H1 (cell line): Measurements from ENCODE around the gene SEMA3D. TPM values are rescaled to one million over a fixed set of nuclear protein-coding genes. Genes with fewer than 3 reads are reported as not detected.

Experiments
- CHD2 ChIP-seq: IDR thresholded peaks from 2 replicates; pipeline ENCODE4 v1.6.1; 2012; ENCODE audit warnings: low read length, improper control_type of control experiment
- CHD7 ChIP-seq: fragments of 300-600 bp; sonication (generic); IDR thresholded peaks from 2 replicates; pipeline ENCODE4 v1.7.1; 2012; ENCODE audit warnings: low read length, moderate library complexity, mild to moderate bottlenecking, inconsistent platforms; ENCODE audit not compliant: insufficient replicate concordance
- CTCF ChIP-seq, 3 experiments: IDR thresholded peaks; 1 replicate in 2 of 3; 2 replicates in 1 of 3; pipeline versions ENCODE4 v1.5.1 to v1.6.1; 2011; ENCODE audit warnings: low read length in 3 of 3, mild to moderate bottlenecking in 3 of 3, inconsistent platforms in 2 of 3, low read depth in 1 of 3, moderate library complexity in 1 of 3; ENCODE audit not compliant: insufficient read depth in 1 of 3; ENCODE audit errors: control extremely low read depth in 1 of 3
- NANOG ChIP-seq: IDR thresholded peaks from 2 replicates; pipeline ENCODE4 v1.6.1; 2011; ENCODE audit warnings: low read length, low read depth, mild to moderate bottlenecking, inconsistent platforms; ENCODE audit not compliant: insufficient read depth, poor library complexity, severe bottlenecking
- PHF8 ChIP-seq: fragments of 200-600 bp; sonication (generic); conservative IDR thresholded peaks from 2 replicates; pipeline ENCODE4 v1.7.1; 2012; ENCODE audit warnings: low read depth, mild to moderate bottlenecking, inconsistent platforms, low read length, moderate library complexity
- TAF7 ChIP-seq: optimal IDR thresholded peaks from 2 replicates; pipeline ENCODE3; 2011; ENCODE audit warnings: low read depth, mild to moderate bottlenecking, inconsistent platforms, low read length, moderate library complexity, borderline replicate concordance
- TBP ChIP-seq: IDR thresholded peaks from 2 replicates; pipeline ENCODE4 v1.6.1; 2011; ENCODE audit warnings: low read depth, low read length, improper control_type of control experiment
- YY1 ChIP-seq: IDR thresholded peaks from 2 replicates; pipeline ENCODE4 v1.6.1; 2011; ENCODE audit warnings: low read depth, mild to moderate bottlenecking, low read length
- polyA plus RNA-seq, 7 experiments: library from polyadenylated mRNA; depleted of rRNA in 3 of 7; stranded (reverse) in 5 of 7; unstranded in 2 of 7; fragments of >200 nt in 5 of 7; fragments of 200-250 nt in 2 of 7; gene quantifications; 1 replicate in 5 of 7; 2 replicates in 1 of 7; 4 replicates in 1 of 7; pipeline versions ENCODE4 v1.2.1 to v1.2.3, GENCODE V29; 2011 to 2013; ENCODE audit warnings: missing spikeins in 2 of 7, mixed read lengths in 2 of 7
- total RNA-seq: library from RNA; stranded (reverse); fragmentation: NEBNext Ultra II Directional; extraction: Animal tissue kit (Norgen Biotek cat#: 25700); gene quantifications from 2 replicates; pipeline ENCODE4 v1.2.1, GENCODE V29; 2021

SEMA3D gene
- total and polyA plus RNA-seq, 2 of the 8 experiments (the other 6 are each of a cell fraction or from before 2014, with no cell fraction given): 1.6 to 3.5 TPM

GRCh38 chr7:85022064-85022697 lies 164.7 kb downstream of the SEMA3D start (continued):
- no peak for TF ChIP-seq CHD7
- no peak for TF ChIP-seq YY1
- no peak for TF ChIP-seq NANOG
- no peak for TF ChIP-seq CTCF (IDR thresholded peaks at IDR 0.05; ENCODE audit: control extremely low read depth in 1 of 3, insufficient read depth in 1 of 3, low read depth in 1 of 3, low read length in 3 of 3)
- no peak for TF ChIP-seq CHD2
- TF ChIP-seq PHF8: no peak
- TF ChIP-seq TAF7: no peak
- TF ChIP-seq TBP: no peak
- TF ChIP-seq, all 59 proteins: peak for 0
